GM18858 (cell line): Measurements from ENCODE around the gene C6orf132.
"Not testable (repeated sequence)": the region's sequence is repeated elsewhere in the genome, so short reads cannot be mapped to it uniquely, and the experiment has no call there.

Experiments used
- ATAC-seq: cut with Tn5 transposase; IDR thresholded peaks from one replicate; pipeline ENCODE4 v1.9.1; 2021; ENCODE audit not compliant: unreplicated experiment

C6orf132 gene

DNA sequence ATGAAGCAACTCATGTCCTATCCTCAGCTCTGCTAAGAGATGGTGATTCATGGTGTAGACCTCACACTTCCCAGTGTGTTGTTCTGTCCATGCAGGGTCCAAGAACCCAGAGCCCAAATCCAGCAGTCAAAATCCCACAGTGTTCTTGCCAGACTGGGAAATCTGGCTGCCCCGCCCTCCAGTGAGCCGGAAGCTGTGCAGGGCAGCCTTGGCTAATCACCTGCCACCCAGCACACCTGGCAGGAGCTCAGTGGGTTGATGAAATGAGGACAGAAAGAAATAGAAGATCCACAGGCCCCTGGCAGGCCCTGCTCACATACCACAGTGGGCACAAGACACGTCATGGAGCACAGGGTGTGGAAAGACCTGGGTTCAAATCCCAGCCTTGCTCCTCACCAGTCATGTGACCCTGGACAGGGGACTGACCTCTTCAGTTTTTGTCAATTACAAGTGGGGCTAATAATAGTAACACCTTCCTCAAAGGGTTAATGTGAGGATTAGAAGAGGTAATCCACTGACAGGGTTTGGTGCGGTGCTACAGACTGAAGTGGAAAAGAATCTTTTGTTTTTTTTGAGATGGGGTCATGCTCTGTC is 17.1 kb upstream of the C6orf132 start:
- ATAC-seq: no peak

DNA sequence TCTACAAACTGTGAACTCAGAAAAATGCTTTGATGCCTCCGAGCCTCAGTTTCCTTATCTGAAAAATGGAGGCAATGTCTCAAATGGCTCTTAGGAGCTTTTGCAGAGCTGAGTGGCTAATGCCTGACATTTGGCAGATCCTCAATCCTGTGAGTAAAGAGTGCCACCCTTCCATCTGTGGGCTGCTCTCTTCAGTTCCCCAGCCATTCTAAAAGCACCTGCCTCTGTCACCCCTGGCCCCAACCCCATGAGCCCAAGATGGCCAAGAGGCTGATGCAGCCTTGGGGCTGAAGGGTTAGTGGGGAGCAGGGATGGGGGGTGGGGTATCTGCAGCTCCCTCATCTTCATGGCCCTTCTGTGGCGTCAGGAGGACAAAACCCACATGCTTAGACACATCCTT is 16.2 kb upstream of the C6orf132 start:
- no peak for ATAC-seq

DNA sequence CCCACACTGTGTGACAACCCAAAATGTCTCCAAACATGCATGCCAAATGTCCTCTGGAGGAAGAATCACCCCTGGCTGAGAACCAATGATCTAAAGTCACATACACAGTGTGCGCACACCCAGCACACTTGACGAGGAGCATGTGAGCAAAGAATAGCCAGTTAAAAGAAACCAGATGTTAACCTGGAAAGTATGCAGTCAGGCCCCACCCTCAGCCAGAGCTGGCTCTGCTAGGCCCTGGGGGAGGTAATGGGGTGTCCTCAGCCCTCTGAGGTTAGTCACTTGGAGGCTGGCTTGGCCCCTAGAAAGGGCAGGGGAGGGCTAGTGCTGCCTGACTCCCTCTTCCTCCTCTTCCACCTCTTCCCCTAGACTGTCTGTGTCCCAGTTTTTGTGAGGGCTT is 15.6 kb upstream of the C6orf132 start:
- no peak for ATAC-seq

DNA sequence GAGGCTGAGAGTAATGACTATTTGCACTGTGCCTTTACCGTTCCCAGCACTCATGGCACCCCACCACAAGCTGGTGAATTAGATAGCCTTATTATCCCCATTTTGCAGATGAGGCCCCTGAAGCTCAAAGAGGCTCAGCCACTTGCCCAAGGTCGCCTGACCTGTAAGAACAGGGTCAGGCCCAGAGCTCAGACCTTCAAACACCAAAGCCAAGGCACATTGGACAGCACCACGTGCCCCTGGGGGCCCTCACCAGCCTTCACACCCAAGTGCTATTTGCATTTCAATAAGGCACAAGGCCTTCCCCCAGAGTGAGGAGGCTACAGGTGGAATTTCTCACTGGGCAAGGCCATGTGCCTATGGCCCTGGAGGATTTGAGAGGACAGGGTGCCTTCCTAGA is 14.2 kb upstream of the C6orf132 start:
- ATAC-seq: no peak

DNA sequence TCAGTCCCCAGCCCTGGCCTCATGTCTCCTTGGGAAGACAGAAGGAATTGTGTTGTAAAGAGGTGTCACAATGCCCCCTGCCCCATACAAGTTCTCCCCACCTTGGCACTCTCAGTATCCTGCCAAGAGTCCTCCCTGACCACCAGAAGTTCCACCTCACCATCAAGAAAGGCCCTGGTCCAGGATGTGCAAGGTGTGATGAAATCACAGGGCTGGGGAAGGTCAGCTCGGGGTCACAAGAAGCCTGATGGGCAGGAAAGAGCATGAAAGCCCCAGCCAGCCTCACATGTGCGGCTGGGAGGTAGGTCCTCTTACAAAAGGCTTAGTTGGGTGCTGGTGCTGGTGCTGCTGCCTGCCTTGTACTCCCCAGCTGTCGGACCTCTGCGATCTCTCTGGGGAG is 12.9 kb upstream of the C6orf132 start:
- ATAC-seq: no peak

DNA sequence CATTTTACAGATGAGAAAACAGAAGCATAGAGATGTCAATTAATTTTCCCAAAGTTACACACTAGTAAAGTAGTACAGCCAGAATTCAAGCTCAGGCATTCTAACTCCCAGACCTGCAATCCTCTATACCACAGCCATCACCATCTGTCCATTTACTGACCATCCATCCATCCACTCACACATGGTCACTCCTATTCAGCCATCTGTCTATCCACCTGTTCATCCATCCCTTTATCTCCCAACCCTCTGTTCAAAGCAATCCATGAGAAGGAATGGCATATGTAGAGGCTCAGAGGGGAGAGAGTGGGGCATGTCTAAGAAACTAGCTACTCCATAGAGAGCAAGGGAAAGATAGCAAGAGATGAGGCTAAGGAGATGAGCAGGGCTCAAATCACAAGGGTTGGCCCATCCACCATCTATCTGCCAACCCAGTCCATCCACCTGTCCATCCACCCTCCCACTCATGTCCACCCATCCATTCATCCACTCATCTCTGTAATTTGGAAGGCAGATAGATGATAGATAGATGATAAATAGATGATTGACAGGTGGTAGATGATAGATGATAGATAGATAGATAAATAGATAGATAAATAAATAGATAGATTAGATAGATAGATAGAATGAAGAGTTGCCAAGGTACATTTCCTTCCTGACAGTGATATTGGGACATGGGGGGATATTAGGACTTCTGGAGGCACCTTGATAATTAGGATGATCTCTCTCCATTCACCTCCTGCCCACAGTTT is 12.2 kb upstream of the C6orf132 start:
- no peak for ATAC-seq

DNA sequence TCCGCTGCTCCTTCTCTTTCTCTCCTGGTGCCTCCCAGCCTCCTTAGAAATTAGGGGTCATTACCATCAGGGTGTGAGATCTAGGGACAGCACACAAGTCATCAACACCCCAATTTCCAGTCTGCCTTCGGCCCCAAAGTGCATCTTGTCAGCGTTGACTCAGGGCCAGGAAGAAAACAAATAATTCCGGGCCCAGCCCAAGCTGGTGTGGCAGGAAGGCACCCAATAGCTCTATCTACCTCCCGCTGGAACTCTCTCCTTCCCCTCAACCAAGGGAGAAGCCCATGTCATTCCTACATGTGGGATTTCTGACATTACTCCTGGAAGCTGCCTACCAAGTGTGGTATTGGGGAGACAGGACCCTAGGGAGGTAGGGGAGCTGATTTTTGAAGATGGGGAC is 11.5 kb upstream of the C6orf132 start:
- no peak for ATAC-seq

DNA sequence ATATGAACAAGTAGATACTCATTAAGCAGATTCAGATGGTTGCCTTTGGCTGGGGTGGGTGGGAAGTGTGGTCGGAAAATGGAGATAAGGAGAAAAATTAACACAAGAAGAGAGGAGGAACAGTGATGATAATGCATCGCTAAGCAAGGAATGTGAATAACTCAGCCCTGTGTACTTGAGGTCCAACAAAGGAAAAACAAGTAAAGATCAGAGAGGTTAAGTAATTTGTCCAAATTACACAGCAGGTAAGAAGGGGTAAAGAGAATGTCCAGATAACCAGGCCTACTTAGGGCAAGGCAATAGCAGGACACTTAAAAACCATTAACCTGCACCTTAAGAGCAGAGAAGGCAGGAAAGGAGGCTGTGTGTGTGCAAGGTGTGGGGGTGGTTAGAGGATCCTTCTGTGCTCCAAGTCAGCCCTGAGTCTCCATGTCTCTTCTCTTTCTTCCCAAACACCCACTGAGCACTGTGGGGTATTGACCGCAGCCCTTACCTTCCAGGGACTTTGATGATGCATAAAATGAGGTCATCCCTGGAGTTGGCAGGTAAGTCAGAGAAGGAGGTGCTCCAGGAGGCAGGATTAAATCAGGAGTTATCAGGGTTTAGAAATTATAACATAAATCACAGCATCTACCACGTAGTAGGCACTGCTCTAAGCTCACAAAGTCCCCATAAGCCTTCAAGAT is 10.3 kb upstream of the C6orf132 start:
- not testable (repeated sequence) for ATAC-seq

DNA sequence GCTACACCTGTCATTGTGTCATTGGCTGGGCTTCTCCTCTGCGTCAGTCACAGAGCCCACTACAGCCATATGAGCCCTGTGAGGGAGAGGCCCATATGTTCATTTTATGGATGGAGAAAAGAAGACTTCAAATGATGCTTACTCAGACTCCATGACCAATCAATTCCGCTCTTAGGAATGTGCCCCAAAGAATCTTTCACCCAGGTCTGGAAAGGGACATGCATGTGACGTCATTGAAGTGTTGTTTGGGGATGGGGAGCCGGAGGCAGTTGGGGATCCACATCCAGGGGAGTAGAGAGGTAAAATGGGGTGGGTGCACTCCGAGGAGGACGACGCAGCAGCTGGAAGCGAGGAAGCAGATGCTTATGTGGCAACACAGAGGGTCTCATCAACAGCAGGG is 9.6 kb upstream of the C6orf132 start:
- ATAC-seq: no peak

DNA sequence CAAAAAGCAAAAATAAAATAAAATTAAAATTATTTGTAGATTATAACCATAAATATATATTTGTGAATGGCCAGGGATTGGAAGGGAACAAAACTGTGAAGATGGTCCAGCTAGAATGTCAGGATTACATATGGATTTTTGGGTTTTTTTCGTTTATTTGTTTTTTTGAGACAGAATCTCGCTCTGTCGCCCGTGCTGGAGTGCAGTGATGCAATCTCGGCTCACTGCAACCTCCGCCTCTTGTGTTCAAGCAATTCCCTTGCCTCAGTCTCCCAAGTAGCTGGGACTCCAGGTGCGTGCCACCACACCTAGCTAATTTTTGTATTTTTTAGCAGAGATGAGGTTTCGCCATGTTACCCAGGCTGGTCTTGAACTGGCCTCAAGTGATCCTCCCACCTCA is 7.8 kb upstream of the C6orf132 start:
- no peak for ATAC-seq

DNA sequence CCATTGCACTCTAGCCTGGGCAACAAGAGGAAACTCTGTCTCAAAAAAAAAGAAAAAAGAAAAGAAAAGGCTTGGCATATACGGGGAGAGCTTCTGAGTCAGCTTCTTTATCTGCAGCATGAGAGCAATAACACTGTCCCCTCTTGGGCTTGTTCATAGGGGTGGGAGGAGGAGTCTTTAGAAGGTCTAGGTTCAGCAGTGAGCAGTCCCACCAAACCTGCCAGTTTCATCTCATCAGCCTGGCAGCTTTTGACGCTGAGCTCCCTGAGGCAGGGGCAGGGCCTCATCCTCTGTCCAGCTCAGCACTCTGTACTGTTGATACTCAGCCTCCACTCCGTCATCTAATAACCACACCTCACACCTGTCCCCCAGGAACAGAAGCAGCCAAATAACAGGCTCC is 5.6 kb upstream of the C6orf132 start:
- no peak for ATAC-seq

DNA sequence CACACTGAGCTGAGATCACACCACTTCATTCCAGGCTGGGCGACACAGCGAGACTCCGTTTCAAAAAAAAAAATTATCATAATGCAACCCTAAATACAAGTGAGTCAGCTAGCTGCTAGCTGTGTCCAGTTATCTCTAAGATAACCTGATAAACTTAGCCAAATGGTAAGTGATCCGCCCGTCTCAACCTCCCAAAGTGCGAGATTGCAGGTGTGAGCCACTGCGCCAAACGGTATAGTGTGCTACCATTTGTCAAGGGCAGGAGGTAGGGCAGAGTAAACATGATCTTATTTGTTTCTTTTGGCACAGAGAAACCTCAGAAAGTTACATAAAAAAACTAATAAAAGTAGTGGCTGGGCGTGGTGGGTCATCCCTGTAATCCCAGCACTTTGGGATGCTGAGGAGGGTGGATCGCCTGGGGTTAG is 4.7 kb upstream of the C6orf132 start:
- no peak for ATAC-seq

DNA sequence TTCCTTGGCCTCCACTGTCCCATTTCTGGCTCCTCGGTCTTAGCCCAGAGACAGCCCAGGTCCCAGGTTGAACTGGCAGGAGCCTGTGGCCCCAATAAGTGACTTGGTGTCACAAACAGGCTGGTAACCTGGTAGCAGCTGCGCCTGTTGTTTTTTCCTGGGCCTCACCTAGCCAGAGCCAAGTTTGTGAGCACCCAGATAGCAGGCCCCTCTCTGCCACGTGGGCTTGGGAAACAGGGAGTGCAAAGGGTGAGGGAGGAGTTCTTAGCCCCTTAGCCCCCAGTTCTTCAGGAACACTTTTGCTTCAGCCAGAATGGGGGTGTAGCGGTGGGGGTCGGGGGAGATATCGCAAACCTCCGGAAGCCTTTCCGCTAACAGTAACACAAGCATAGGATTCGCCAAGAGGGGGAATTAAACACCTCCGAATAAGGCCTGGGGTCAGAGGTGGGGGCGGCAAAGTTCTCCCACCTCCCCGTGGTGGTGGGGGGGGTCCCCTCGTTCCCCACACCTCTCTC is 760 bp downstream of the C6orf132 start:
- ATAC-seq: no peak

DNA sequence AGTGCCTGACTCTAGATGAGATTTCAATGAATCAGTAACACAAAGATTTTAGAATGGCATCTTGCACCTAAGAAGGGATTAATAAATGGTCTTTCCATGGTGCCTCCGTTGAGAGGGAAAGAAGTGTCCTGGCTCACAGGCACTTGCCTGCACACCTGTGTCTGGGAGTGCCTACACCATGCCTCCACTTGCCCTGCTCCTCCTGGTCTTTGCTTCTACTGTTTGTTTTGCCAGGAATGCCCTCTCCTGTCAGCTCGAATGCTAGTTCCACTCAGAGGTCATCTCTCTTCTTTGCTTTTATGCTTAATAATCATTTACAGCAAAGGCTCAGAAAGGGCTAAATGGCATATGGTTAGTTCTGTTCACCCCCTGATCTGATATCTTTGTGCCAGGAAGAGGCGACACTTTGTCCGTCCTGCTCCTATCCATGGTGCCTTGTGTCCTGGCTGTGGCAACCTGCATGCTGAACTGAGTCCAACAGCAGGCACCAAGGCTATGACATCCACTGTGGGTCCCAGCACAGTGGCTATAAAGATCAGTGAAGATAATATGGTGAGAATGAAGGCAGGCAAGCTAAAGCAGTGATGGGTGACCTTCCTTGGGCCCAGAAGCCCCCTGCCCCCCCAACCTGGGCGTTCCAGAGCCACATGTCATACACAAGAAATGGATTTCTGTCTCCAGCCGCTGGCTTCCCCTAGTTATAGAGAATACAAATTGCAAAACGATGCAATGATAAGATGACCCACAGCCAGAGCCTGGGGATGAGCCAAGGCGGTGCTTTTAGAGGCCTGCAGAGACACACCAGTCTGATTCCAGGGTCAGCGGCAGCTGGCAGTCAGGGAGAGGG is 1.4 kb downstream of the C6orf132 start:
- ATAC-seq: no peak

DNA sequence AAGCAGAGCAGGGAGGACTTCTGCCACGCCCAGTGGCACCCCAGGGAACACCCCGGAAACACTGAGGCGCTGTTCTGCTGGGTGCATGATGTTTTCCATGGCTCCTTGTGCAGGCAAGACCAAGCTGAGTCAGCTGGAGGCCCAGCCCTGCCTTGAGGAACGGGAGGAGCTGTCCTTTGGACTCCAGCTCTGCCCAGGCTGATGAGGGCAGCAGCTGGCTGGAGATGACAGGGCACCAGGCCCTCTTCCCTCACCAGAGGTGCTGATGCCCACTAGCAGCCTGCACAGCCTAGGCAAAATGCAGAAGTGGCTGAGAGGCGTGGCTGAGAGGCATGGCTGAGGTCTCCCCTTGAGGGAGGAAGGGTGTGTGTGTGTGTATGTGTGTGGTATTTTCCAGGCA is 2.4 kb downstream of the C6orf132 start:
- no peak for ATAC-seq

DNA sequence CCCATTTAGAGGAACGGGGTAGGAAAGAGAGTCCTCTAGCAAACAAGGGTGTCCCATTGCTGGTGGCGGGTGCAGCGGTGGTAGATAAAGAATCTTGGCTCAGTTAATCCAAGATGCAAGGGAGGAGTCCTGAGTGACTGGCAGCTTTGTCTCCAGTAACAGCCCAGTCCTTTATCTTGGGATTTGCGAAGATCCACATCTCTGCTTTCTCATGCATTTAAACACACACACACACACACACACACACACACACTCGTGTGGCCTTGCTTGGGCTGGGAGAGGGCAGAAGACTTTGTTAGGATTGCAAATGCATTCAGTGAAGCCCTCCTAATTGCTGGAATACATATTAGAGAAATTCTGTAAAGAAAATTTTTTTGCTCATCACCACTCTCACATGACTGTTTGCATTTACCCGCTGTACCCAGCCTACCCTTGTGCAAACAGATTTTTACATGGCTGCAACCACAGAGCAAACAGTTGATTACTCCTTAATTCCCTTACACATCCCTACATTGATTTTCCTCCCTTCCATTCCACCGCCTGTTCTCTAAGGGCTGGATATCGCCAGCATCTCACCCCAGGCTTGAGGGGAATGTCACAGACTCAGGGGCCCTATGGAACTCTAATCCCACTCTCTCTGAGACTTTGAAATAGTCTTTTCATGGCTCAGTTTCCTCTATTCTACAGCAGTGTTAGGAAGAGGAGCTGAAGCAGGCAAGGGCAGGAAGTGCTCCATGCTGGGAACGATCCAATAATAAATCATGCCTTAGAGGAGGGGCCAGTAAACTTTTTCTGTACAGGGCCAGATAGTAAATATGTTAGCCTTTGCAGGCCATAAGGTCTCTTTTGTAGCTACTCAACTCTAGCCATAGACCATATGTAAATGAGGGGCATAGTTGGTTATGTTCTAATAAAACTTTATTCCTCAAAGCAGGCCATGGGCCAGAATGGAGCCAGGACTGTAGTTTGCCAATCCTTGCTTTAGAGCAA is 3.5 kb downstream of the C6orf132 start:
- ATAC-seq: no peak

DNA sequence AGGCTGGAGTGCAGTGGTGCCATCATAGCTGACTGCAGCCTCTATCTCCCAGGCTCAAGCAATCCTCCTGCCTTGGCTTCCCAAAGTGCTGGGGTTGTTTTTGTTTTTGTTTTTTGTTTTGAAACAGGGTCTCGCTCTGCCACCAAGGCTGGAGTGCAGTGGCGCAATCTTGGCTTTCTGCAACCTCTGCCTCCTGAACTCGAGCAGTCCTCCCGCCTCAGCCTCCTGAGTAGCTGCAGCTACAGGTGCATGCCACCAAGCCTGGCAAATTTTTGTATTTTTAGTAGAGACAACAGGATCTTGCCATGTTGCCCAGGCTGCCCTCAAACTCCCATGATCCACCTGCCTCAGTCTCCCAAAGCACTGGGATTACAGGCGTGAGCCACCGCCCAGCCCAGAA is 4.2 kb downstream of the C6orf132 start:
- no peak for ATAC-seq

DNA sequence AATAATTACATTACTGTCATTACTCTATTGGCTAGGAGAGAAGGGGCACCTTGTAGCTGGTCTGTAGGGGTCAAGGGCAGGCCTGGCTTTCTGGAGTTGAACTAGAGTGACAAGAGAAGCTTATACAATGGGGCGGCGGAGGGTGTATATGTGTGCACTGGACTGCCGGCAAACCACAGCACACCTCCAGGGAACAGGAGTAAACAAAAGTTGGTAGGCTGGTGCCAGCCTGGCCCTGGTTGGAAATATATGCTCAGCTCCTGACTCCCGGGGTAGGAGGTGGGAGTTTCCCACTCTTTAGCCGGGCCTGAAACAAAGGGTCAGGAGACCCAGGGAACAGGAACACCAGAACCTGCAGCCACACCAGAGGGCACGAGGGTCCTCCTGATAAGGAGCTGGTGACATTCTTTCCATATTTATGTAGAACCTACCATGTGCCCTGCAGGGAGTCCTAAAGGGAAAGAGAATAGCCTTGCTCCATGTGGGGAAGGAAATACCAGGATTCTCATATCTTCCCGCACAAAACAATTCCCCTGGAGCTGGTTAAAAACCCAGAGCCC is 5.1 kb downstream of the C6orf132 start:
- no peak for ATAC-seq

DNA sequence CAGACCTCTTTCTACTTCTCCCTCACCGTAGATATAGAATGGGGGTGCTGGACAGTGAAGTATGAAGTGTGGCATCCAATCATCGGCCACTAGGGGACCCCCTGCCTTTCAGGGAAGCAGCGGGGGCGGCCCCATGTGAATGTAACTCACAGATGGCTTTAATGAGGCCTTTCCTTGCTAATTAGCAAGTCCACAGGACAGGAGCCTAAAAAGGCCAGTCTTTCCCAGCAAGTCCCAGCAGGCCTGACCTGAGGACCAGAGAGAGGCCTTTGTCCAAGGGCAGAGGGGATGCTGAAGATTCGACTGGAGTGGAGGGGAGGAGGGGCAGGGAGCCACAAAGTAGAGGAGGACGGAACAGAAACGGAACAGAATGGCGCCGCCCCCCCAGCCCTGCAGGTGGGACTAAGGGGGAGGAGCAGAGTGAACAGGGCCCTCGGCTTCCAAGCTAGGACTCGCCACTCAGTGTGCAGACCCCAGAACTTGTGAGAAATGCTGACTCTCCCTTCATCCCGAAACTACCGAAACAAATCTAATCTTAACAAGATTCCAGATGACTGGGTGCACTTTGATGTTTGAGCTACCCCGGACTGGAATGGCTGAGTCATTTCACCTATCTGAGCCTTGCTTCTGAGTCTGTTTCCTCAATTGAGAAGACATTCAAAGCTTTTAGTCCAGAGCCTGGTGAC is 5.8 kb downstream of the C6orf132 start:
- no peak for ATAC-seq
